Skeletal muscle tissue (tissue), 4 donors: ENCODE results near the gene MCL1. TPM values are rescaled to one million over a fixed set of nuclear protein-coding genes. Genes with fewer than 3 reads are reported as not detected.
"Not testable (repeated sequence)": the region's sequence is repeated elsewhere in the genome, so short reads cannot be mapped to it uniquely, and the experiment has no call there.

ENCODE experiments used
- H3K27ac ChIP-seq: one replicate; pipeline ENCODE4 v1.7.0; 2013; ENCODE audit warnings: mild to moderate bottlenecking, low read depth, low read length, inconsistent platforms
- H3K27me3 ChIP-seq, 3 donors: one replicate each; pipeline ENCODE4 v1.7.0; 2013; ENCODE audit warnings: low read length in 3 of 3; ENCODE audit not compliant: control insufficient read depth in 3 of 3, insufficient read depth in 3 of 3
- H3K36me3 ChIP-seq, 3 donors: one replicate each; pipeline ENCODE4 v1.7.0; 2013; ENCODE audit warnings: low read length in 3 of 3; ENCODE audit not compliant: control insufficient read depth in 3 of 3, insufficient read depth in 3 of 3
- H3K4me1 ChIP-seq, 3 donors: one replicate each; pipeline ENCODE4 v1.7.0; 2013; ENCODE audit warnings: low read length in 3 of 3, mild to moderate bottlenecking in 3 of 3; ENCODE audit not compliant: control insufficient read depth in 3 of 3, insufficient read depth in 3 of 3
- H3K4me3 ChIP-seq, 3 donors: one replicate each; pipeline ENCODE4 v1.7.0; 2013; ENCODE audit warnings: low read length in 3 of 3
- H3K9ac ChIP-seq, 3 donors: one replicate each; pipeline ENCODE4 v1.7.0; 2013; ENCODE audit warnings: low read length in 3 of 3, mild to moderate bottlenecking in 3 of 3, moderate library complexity in 2 of 3, low read depth in 1 of 3
- H3K9me3 ChIP-seq, 3 donors: one replicate each; pipeline ENCODE4 v1.7.0; 2013; ENCODE audit warnings: low read length in 3 of 3; ENCODE audit not compliant: control insufficient read depth in 3 of 3
- total RNA-seq: library from RNA; depleted of rRNA; stranded (reverse); fragments of >200 nt; gene quantifications from one replicate; pipeline ENCODE4 v1.2.3, GENCODE V29; 2014
- donor health status: Osteomylitis.

MCL1 gene
- 157 TPM for total RNA-seq

- Histone ChIP-seq H3K9me3 (no peaks in the 10 kb centered on the region), H3K9ac (peak within 1 kb of the TSS; percentile 97 to 100 (median 100)), H3K27me3 (no peaks in the 10 kb centered on the region), H3K4me1 (peaks cover 15 to 32% (median 15%) of the 10 kb centered on the region in 3 donors), H3K4me3 (peak within 1 kb of the TSS; percentile 93 to 97 (median 96)), H3K27ac (peak within 1 kb of the TSS; percentile 100), H3K36me3 (peaks cover 15 to 42% (median 38%) of the 10 kb centered on the region in 3 donors)
Measured at GRCh38 chr1:150579110-150579944, at the start of gene MCL1. TSS of gene MCL1 (minus strand) at chr1:150579610. CDS start at chr1:150579530, 80 bp downstream.

GRCh38 chr1:150628766-150629114 lies 49.3 kb upstream of the MCL1 start:
- Histone ChIP-seq H3K4me1 (peaks cover 14 to 28% (median 19%) of the 10 kb centered on the region in 3 donors), H3K4me3 (peak overlapping the region; percentile 86 to 96 (median 92)), H3K9me3 (no peaks in the 10 kb centered on the region), H3K27me3 (no peaks in the 10 kb centered on the region), H3K36me3 (peaks cover 23 to 38% (median 35%) of the 10 kb centered on the region in 3 donors), H3K27ac (peak overlapping the region; percentile 94), H3K9ac (peak overlapping the region; percentile 88 to 95 (median 93))

GRCh38 chr1:150627826-150628410 lies 48.5 kb upstream of the MCL1 start:
- H3K4me3 ChIP-seq: peak overlapping the region; percentile 15 to 96 (median 86)
- H3K27ac ChIP-seq: peak overlapping the region; percentile 94

GRCh38 chr1:150626150-150626549 lies 46.7 kb upstream of the MCL1 start:
- Histone ChIP-seq H3K27me3 (no peaks in the 10 kb centered on the region), H3K9me3 (no peaks in the 10 kb centered on the region), H3K4me1 (peaks cover 31 to 45% (median 31%) of the 10 kb centered on the region in 3 donors), H3K27ac (no peak overlapping the region), H3K4me3 (no peak overlapping the region), H3K9ac (peak overlapping the region in 1 of 3 donors; percentile 51), H3K36me3 (peaks cover 29 to 48% (median 41%) of the 10 kb centered on the region in 3 donors)

More at GRCh38 chr1:150627826-150628410, 48.5 kb upstream of the MCL1 start:
- Histone ChIP-seq H3K27me3 (no peaks in the 10 kb centered on the region), H3K9me3 (no peaks in the 10 kb centered on the region), H3K9ac (peak overlapping the region in 2 of 3 donors; percentile 88 to 93), H3K36me3 (peaks cover 25 to 45% (median 37%) of the 10 kb centered on the region in 3 donors), H3K4me1 (peaks cover 16 to 33% (median 19%) of the 10 kb centered on the region in 3 donors)

GRCh38 chr1:150624546-150624945 lies 45.1 kb upstream of the MCL1 start:
- not testable (repeated sequence) for H3K9me3 ChIP-seq, H3K27me3 ChIP-seq, H3K4me3 ChIP-seq, H3K9ac ChIP-seq, H3K27ac ChIP-seq
- peaks cover 36 to 51% (median 42%) of the 10 kb centered on the region in 3 donors for H3K4me1 ChIP-seq
- peaks cover 29 to 48% (median 41%) of the 10 kb centered on the region in 3 donors for H3K36me3 ChIP-seq

- not testable (repeated sequence) for H3K9me3 ChIP-seq, H3K4me3 ChIP-seq, H3K9ac ChIP-seq, H3K27ac ChIP-seq, H3K27me3 ChIP-seq
- peaks cover 29 to 48% (median 41%) of the 10 kb centered on the region in 3 donors for H3K36me3 ChIP-seq
- peaks cover 39 to 55% (median 45%) of the 10 kb centered on the region in 3 donors for H3K4me1 ChIP-seq
Measured at GRCh38 chr1:150624134-150624533, 44.7 kb upstream of the MCL1 start.

- peaks cover 31 to 46% (median 33%) of the 10 kb centered on the region in 3 donors for H3K4me1 ChIP-seq
Measured at GRCh38 chr1:150622303-150622975, 43.0 kb upstream of the MCL1 start.

GRCh38 chr1:150621497-150622302 lies 42.3 kb upstream of the MCL1 start:
- Histone ChIP-seq H3K27me3 (no peaks in the 10 kb centered on the region), H3K4me3 (no peak overlapping the region), H3K9me3 (no peaks in the 10 kb centered on the region), H3K4me1 (peaks cover 31 to 45% (median 31%) of the 10 kb centered on the region in 3 donors), H3K9ac (peak overlapping the region in 1 of 3 donors; percentile 0), H3K27ac (peak overlapping the region; percentile 62), H3K36me3 (peaks cover 22 to 40% (median 36%) of the 10 kb centered on the region in 3 donors)

More at GRCh38 chr1:150622303-150622975, 43.0 kb upstream of the MCL1 start:
- Histone ChIP-seq H3K27me3 (no peaks in the 10 kb centered on the region), H3K9ac (peak overlapping the region in 2 of 3 donors; percentile 0 to 1), H3K27ac (peak overlapping the region; percentile 20), H3K9me3 (no peaks in the 10 kb centered on the region), H3K36me3 (peaks cover 29 to 43% (median 43%) of the 10 kb centered on the region in 3 donors), H3K4me3 (no peak overlapping the region)

GRCh38 chr1:150620919-150621318 lies 41.5 kb upstream of the MCL1 start:
- Histone ChIP-seq H3K4me1 (peaks cover 31 to 45% (median 31%) of the 10 kb centered on the region in 3 donors), H3K36me3 (peaks cover 18 to 35% (median 30%) of the 10 kb centered on the region in 3 donors), H3K9ac (peak overlapping the region in 1 of 3 donors; percentile 16), H3K4me3 (no peak overlapping the region), H3K9me3 (no peaks in the 10 kb centered on the region), H3K27me3 (no peaks in the 10 kb centered on the region), H3K27ac (peak overlapping the region; percentile 62)
